IPS-20b (cell line): Measurements from ENCODE around the gene PXDN.
"Not testable (repeated sequence)": the region's sequence is repeated elsewhere in the genome, so short reads cannot be mapped to it uniquely, and the experiment has no call there.

Source experiments
- H3K27ac ChIP-seq: one replicate; pipeline ENCODE4 v1.5.1; 2013; ENCODE audit warnings: low read length
- H3K27me3 ChIP-seq: 2 replicates; pipeline ENCODE4 v1.6.1; 2013; ENCODE audit warnings: mild to moderate bottlenecking, low read length, inconsistent platforms; ENCODE audit not compliant: insufficient read depth
- H3K36me3 ChIP-seq: 2 replicates; pipeline ENCODE4 v1.6.1; 2013; ENCODE audit warnings: low read depth, mild to moderate bottlenecking, inconsistent platforms, low read length, moderate library complexity; ENCODE audit not compliant: insufficient read depth
- H3K4me1 ChIP-seq: 2 replicates; pipeline ENCODE4 v1.6.1; 2013; ENCODE audit warnings: mild to moderate bottlenecking, control low read depth, inconsistent platforms, low read length, moderate library complexity; ENCODE audit not compliant: insufficient read depth
- H3K4me3 ChIP-seq: 2 replicates; pipeline ENCODE4 v1.5.1; 2013; ENCODE audit warnings: mild to moderate bottlenecking, low read length, inconsistent platforms
- H3K9ac ChIP-seq: 2 replicates; pipeline ENCODE4 v1.6.1; 2013; ENCODE audit warnings: low read depth, mild to moderate bottlenecking, inconsistent platforms, low read length, moderate library complexity
- H3K9me3 ChIP-seq: 2 replicates; pipeline ENCODE4 v1.6.1; 2013; ENCODE audit warnings: mild to moderate bottlenecking, low read depth, low read length, inconsistent platforms; ENCODE audit not compliant: insufficient read depth

PXDN gene

DNA sequence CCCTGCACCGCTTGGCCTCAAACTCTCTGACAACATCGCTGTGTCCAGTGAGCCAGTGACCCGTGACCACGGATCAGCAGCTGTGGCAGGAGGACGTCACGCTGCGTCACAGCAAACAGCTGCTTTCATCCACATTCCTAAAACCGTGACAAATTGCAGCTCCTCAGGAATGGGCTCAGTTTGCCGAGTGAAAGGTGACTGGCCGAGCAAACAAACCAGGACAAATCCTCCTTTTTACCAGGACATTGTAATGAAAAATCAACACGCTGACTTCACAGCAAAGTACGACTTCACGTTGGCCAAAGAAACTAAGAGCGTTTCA is 57.6 kb downstream of the PXDN start:
- peaks cover 88% of the 10 kb centered on the region for H3K36me3 ChIP-seq
- no peaks in the 10 kb centered on the region for H3K9me3 ChIP-seq
- H3K27me3 ChIP-seq: no peaks in the 10 kb centered on the region
- no peak overlapping the region for H3K27ac ChIP-seq
- peaks cover 3% of the 10 kb centered on the region; the same call in 1 of the 2 replicates for H3K4me1 ChIP-seq
- no peak overlapping the region for H3K9ac ChIP-seq
- no peak overlapping the region for H3K4me3 ChIP-seq

DNA sequence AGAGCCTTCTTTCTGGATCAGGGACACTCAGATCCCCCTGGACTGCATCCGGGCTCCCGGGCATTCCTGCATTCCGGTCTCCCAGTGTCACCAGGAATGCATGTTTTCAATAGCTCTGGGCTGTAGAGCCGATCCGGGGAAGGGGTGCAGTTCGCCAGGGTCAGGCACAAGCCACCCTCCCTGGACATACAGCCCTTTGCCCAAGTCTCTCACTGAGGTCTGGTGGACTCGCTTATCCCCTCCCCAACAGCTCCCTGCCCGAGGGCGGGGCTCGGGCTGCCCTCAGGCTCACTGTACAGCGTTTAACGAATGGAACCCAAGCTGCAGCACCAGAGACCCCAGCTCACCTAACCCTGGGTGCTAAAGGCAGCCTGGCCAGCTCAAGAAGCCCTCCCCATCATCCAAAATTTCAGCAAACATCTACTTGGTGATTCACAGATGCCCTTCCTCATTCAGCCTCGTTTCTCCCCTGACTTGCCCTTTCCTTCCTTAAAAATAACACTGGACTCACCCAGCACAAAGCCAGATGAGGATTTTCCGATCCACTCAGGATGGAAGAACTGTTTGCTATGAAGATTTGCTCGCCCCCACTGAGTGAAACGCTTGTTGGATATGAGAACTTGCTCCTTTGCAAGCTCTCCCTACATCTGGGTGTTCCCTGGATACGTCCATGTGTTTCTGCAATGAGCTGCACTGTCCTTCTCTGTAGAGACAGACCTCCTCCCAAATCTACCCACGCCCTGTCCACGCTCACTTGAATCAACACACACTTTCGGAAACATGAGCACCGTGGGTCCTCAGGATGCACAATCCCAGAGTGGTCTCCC is 58.1 kb downstream of the PXDN start:
- H3K4me3 ChIP-seq: no peak overlapping the region
- H3K4me1 ChIP-seq: peaks cover 3% of the 10 kb centered on the region; the same call in 1 of the 2 replicates
- H3K27me3 ChIP-seq: no peaks in the 10 kb centered on the region
- H3K27ac ChIP-seq: no peak overlapping the region
- H3K9ac ChIP-seq: no peak overlapping the region
- H3K9me3 ChIP-seq: no peaks in the 10 kb centered on the region
- peaks cover 88% of the 10 kb centered on the region for H3K36me3 ChIP-seq

DNA sequence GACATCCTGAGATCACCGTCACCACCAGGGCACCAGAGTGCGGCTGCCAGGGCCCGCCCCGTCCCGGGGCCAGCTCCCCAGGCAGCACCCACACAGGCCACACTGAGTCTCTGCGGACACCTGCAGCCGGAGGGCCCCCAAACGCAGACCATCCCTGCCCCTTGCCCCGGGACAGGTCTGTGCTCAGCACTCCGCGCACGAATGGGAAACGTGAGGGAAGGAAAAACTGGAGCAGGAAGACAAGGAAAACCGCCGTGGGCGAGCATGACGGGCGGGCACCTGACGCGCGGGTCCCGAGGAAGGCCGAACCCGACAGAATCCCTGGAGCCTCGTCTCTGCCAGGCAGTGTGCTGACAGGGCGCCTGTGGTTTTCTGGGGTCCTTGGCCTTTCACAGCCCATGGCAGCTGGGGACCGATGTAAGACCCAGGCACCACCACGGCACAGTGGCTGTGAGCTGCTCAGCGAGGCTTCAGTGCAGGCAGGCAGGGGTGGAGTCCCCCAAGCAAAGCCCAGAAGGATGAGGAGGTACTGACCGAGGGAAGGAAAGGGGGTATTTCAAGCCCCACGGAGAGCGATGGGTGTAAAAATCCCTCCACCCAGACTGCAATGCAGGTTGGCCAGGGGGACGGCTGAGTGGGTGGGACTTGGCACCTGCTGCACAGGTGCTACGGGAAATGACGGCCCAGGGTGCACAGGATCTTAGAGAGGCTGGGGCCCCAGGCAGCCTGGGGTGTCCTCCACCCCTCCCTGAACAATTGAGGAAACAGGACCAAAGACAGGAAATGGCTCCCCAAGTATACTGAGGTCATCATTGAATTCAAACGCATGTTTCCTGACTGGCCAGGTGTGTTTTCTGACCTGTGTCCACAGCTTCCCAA is 59.0 kb downstream of the PXDN start:
- H3K4me1 ChIP-seq: peaks cover 3% of the 10 kb centered on the region; the same call in 1 of the 2 replicates
- H3K4me3 ChIP-seq: no peak overlapping the region
- H3K27ac ChIP-seq: no peak overlapping the region
- H3K9ac ChIP-seq: no peak overlapping the region
- peaks cover 83% of the 10 kb centered on the region for H3K36me3 ChIP-seq
- no peaks in the 10 kb centered on the region for H3K9me3 ChIP-seq
- H3K27me3 ChIP-seq: no peaks in the 10 kb centered on the region

DNA sequence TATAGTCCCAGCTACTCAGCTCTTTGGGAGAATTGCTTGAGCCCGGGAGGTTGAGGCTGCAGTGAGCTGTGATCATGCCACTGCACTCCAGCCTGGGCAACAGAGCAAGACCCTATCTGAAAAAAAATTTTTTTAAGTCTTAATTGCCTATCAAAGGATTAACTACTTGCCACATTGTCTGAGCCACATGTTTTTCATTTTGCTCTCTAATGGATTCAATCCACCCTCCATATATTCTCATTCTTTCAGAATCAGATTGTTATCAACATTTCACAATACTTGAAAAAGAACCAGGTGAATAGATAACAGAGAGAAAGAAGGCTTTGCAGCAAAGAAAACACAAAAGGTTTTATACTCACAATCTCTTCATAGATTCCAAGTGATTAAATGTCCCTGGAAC is 61.0 kb downstream of the PXDN start:
- Histone ChIP-seq H3K9me3 (no peaks in the 10 kb centered on the region), H3K36me3 (peaks cover 83% of the 10 kb centered on the region), H3K4me1 (peaks cover 3% of the 10 kb centered on the region; the same call in 1 of the 2 replicates), H3K9ac (no peak overlapping the region), H3K27ac (no peak overlapping the region), H3K4me3 (no peak overlapping the region), H3K27me3 (no peaks in the 10 kb centered on the region)

DNA sequence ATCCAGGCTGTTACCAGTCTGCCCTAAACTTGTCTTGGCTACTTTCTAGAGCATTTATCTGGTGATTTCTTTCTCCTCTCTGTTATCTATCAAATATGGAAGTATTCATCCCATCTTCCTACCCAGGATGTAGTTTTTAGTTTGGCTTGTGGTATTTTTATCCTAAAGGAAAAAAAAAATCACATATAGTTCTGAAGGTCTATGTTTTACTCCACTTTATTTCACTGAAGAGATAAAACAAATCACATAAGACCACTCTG is 62.2 kb downstream of the PXDN start:
- Histone ChIP-seq H3K9ac (no peak overlapping the region), H3K27me3 (no peaks in the 10 kb centered on the region), H3K4me3 (no peak overlapping the region), H3K36me3 (peaks cover 83% of the 10 kb centered on the region), H3K4me1 (no peaks in the 10 kb centered on the region; the same call in 1 of the 2 replicates), H3K27ac (no peak overlapping the region), H3K9me3 (no peaks in the 10 kb centered on the region)

DNA sequence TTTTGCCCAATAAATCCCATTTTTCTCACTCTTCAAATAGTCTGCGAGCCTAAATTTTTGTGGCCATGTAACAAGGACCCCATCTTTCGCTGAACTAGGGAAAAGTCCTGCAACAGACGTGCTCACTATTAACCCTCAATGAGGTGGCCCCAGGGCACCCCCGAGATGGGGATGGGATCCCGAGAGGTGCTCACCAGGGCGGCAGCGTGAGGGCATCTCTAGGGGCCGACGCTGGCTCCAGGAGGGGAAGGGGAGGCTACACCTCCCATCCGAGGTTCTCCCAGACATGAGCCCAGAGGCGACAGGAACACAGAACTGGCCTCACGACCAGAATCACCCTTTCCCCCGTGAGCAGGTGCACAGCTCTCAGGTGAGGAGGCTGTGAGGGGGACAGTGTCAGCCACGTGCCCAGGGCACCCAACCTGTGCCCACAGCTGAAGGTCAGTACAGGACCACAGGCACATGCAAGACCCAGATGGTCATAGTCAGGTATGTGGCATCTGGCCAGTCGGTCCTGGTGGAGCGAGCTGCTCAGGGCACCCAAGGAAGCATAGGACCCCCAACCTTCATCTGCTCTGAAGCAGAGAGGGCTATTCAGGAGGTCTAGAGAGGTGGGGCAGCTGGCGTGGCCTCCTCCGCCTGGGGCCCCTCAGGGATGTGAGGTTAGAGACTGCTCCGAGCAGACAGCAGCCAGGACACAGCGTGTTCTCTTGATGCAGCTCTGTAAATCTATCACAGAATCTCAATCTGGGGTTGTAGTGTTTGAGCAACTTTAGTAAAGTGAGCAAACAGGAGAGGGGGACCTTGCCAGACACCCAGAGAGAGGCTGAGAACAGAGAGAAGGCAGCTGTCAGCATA is 62.8 kb downstream of the PXDN start:
- Histone ChIP-seq H3K4me1 (no peaks in the 10 kb centered on the region), H3K9ac (no peak overlapping the region), H3K36me3 (peaks cover 83% of the 10 kb centered on the region), H3K4me3 (no peak overlapping the region), H3K27ac (no peak overlapping the region), H3K27me3 (no peaks in the 10 kb centered on the region), H3K9me3 (no peaks in the 10 kb centered on the region)

DNA sequence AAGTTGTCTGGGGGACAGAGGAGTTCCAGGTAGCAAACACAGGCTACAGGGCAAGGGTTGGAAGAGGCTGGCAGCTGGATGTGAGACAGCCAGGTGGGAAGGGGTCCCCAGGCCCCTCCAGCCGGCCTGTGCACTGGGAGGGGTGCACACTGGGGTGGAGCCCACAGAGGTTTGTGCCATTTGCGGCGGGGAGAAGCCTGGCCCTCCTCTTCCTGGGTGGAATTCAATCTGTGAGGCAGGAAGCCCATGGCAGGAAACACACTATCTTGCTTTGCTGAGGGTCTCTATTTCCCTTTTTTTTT is 63.3 kb downstream of the PXDN start:
- Histone ChIP-seq H3K9ac (no peak overlapping the region), H3K36me3 (peaks cover 85% of the 10 kb centered on the region), H3K4me1 (no peaks in the 10 kb centered on the region), H3K4me3 (no peak overlapping the region), H3K27me3 (no peaks in the 10 kb centered on the region), H3K9me3 (no peaks in the 10 kb centered on the region), H3K27ac (no peak overlapping the region)

DNA sequence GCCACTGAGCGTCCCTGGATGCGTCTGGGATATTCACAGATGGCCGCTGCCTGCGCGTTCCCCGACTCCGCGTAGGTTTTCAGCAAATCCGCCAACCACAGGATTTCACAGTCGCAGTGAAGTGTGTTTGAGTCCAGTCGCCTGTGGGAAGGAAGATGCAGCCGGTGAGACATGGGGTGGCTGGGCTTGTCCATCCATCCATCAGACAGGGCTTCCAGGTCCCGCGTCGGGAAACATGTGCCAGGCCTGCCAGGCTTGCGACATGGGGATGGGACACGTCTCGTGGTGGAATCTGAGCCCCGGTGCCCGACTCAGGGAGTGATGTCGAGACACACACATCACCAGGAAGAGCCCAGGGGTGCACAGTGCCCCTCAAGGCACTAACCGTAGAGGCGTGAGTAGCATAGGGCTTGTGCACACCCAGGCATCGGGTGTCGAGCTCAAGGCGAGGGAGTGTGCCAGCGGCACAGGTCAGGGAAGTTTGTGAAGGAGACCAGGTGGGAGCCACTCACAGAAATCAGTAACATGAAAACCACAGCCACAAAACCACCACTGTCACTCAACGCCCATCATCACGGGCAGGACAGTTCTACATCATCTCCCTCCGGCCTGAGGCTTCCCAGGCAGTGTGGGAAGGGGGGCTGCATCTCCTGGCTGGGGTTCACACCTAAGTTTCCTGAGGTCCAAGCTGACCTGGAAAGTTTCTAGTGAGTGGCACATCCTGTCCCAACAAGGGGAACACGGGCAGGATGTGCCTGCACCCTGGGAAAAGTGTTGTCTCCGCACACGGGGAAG is 63.9 kb downstream of the PXDN start:
- H3K9ac ChIP-seq: no peak overlapping the region
- no peak overlapping the region for H3K27ac ChIP-seq
- H3K9me3 ChIP-seq: no peaks in the 10 kb centered on the region
- H3K4me3 ChIP-seq: no peak overlapping the region
- H3K4me1 ChIP-seq: no peaks in the 10 kb centered on the region
- no peaks in the 10 kb centered on the region for H3K27me3 ChIP-seq
- peaks cover 90% of the 10 kb centered on the region for H3K36me3 ChIP-seq

DNA sequence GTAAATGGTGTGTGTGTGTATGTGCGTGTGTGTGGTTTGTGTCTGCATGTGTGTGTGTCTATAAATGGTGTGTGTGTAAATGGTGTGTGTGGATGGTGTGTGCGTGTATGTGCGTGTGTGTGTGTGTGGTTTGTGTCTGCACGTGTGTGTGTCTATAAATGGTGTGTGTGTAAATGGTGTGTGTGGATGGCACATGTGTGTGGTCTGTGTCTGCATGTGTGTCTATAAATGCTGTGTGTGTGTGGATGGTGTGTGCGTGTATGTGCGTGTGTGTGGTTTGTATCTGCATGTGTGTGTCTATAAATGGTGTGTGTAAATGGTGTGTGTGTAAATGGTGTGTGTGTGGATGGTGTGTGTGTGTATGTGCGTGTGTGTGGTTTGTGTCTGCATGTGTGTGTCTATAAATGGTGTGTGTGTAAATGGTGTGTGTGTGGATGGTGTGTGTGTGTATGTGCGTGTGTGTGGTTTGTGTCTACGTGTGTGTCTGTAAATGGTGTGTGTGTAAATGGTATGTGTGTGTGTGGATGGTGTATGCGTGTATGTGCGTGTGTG is 64.8 kb downstream of the PXDN start:
- H3K27ac ChIP-seq, H3K27me3 ChIP-seq, H3K4me1 ChIP-seq, H3K4me3 ChIP-seq, H3K9ac ChIP-seq, H3K9me3 ChIP-seq: not testable (repeated sequence)
- H3K36me3 ChIP-seq: peaks cover 94% of the 10 kb centered on the region

DNA sequence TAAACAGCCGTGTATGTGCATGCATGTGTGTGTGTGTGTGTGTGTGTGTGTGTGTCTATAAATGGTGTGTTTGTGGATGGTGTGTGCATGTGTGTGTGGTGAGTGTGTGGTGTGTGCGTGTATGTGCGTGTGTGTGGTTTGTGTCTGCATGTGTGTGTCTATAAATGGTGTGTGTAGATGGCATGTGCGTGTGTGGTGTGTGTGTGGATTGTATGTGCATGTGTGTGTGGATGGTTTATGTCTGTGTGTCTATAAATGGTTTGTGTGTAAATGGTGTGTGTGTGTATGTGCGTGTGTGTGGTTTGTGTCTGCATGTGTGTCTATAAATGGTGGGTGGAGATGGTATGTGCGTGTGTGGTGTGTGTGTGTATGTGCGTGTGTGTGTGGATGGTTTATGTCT is 65.2 kb downstream of the PXDN start:
- H3K27ac ChIP-seq, H3K9ac ChIP-seq, H3K4me3 ChIP-seq, H3K4me1 ChIP-seq, H3K27me3 ChIP-seq, H3K9me3 ChIP-seq: not testable (repeated sequence)
- peaks cover 94% of the 10 kb centered on the region for H3K36me3 ChIP-seq

DNA sequence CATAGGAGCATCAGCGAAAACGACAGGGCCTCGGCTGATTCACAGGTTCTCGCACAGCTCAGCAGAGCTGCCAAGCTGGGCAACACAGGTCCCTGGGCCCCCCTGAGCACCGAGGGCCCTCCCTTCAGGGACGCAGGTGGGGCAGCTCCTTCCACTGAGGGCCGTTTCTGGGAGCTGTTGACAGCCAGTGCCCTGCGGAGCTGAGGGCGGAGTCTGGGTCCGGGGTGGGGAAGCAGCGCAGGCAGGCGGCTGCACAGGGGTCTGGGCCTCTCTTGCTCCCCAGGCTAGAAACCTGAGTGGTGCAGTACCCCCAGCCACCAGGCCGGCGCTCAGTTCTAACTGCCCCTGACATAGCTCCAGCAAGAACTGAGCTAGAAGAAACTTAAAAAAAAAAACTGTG is 65.7 kb downstream of the PXDN start:
- H3K27ac ChIP-seq: no peak overlapping the region
- H3K27me3 ChIP-seq: no peaks in the 10 kb centered on the region
- H3K9ac ChIP-seq: no peak overlapping the region
- no peak overlapping the region for H3K4me3 ChIP-seq
- H3K4me1 ChIP-seq: no peaks in the 10 kb centered on the region
- peaks cover 94% of the 10 kb centered on the region for H3K36me3 ChIP-seq
- H3K9me3 ChIP-seq: no peaks in the 10 kb centered on the region
